Uterus (tissue), 2 donors: ENCODE results near the gene PTPRD.

Source experiments
- CTCF ChIP-seq, 4 experiments: fragments of 200-600 bp in 2 of 4; fragments of 450-650 bp in 2 of 4; sonication (generic) in 2 of 4; IDR thresholded peaks; one replicate each; pipeline ENCODE4 v1.5.1; 2016 to 2019; ENCODE audit warnings: antibody characterized with exemption in 4 of 4, mild to moderate bottlenecking in 2 of 4, moderate library complexity in 1 of 4
- POLR2A ChIP-seq, 2 donors: fragments of 450-650 bp; IDR thresholded peaks; one replicate each; pipeline ENCODE4 v1.6.1; 2016; ENCODE audit warnings: antibody characterized with exemption in 2 of 2, mild to moderate bottlenecking in 1 of 2, moderate library complexity in 1 of 2

GRCh38 chr9:8666060-8666459 lies 1946.7 kb downstream of the PTPRD start:
- TF ChIP-seq CTCF (IDR thresholded peaks at IDR 0.05) = no peak
- TF ChIP-seq POLR2A (IDR thresholded peaks at IDR 0.05) = no peak
